ENCODE data around the gene OLFML2B. TPM values are rescaled to one million over a fixed set of nuclear protein-coding genes. Genes with fewer than 3 reads are reported as not detected.

OLFML2B gene
- total RNA-seq, 4 donors from 2014 or later: 8.5 to 38.4 (median 12.9) TPM

DNA sequence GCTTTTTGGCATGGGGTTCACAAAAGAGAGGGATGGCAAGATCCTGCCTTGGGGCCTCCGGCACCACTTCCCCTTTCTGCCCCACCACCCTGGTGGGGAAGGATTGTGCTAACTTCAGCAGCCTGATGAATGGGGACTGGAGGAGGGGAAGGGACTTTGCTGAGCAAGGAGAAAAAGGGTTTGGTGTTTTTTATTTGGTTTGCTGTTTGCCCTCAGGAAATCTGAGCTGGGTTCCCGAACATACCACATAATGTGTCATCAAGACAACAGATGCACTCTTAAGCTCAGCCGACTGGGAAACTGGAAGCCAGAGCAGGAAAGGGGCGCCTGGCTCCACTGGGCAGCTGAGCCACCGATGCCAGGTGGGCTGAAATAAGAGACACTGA lies 19.8 kb downstream of the OLFML2B start:
- peak overlapping the region in 1 of 2 donors; percentile 54 for H3K27ac ChIP-seq
- DNase-seq: no peak
- no peaks in the 10 kb centered on the region for H3K36me3 ChIP-seq
- TF ChIP-seq, protein P1, sequence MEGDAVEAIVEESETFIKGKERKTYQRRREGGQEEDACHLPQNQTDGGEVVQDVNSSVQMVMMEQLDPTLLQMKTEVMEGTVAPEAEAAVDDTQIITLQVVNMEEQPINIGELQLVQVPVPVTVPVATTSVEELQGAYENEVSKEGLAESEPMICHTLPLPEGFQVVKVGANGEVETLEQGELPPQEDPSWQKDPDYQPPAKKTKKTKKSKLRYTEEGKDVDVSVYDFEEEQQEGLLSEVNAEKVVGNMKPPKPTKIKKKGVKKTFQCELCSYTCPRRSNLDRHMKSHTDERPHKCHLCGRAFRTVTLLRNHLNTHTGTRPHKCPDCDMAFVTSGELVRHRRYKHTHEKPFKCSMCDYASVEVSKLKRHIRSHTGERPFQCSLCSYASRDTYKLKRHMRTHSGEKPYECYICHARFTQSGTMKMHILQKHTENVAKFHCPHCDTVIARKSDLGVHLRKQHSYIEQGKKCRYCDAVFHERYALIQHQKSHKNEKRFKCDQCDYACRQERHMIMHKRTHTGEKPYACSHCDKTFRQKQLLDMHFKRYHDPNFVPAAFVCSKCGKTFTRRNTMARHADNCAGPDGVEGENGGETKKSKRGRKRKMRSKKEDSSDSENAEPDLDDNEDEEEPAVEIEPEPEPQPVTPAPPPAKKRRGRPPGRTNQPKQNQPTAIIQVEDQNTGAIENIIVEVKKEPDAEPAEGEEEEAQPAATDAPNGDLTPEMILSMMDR (IDR thresholded peaks at IDR 0.05): no peak
- no peak for TF ChIP-seq POLR2A (IDR thresholded peaks at IDR 0.05)
- no peaks in the 10 kb centered on the region for H3K9me3 ChIP-seq
- intact Hi-C loops (cut with DNase I; ENCODE audit: low total_unique reads): no loop called here
- no peaks in the 10 kb centered on the region for H3K4me1 ChIP-seq
- no peak overlapping the region for H3K4me3 ChIP-seq
- no peaks in the 10 kb centered on the region for H3K27me3 ChIP-seq

- H3K4me3 ChIP-seq: no peak overlapping the region
- DNase-seq: peak; percentile 31 to 54
- no peaks in the 10 kb centered on the region for H3K27me3 ChIP-seq
- H3K9me3 ChIP-seq: no peaks in the 10 kb centered on the region
- no peaks in the 10 kb centered on the region for H3K36me3 ChIP-seq
- no peaks in the 10 kb centered on the region for H3K4me1 ChIP-seq
- peak overlapping the region; percentile 15 to 54 for H3K27ac ChIP-seq
- intact Hi-C loops (cut with DNase I; ENCODE audit: low total_unique reads): no loop called here
- TF ChIP-seq POLR2A (IDR thresholded peaks at IDR 0.05): no peak
- TF ChIP-seq, protein P1 (IDR thresholded peaks at IDR 0.05): no peak
Measured at GRCh38 chr1:162003061-162003829, 20.4 kb downstream of the OLFML2B start.

DNA sequence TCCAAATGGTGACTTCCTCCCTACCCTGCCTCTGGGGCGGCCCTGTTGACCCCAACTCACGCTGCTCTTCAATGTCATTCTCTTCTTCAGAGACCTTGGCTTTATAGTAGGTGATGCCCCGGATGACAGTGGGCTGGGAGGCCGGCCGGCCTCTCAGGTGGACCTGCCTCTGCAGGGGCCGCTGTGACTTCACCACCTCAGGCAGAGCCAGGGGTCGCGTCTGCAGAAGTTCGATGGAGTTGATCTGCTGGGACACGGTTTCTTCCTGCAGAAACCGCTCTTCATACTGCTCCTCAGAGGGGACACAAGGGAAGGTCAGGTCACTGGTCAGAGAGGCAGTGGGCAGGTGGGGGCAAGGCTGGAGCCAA lies 23.6 kb downstream of the OLFML2B start:
- H3K27me3 ChIP-seq: no peaks in the 10 kb centered on the region
- TF ChIP-seq, protein P1 (IDR thresholded peaks at IDR 0.05): no peak
- TF ChIP-seq POLR2A (IDR thresholded peaks at IDR 0.05): no peak
- H3K27ac ChIP-seq: no peak overlapping the region
- H3K4me3 ChIP-seq: no peak overlapping the region
- no peaks in the 10 kb centered on the region for H3K36me3 ChIP-seq
- H3K4me1 ChIP-seq: no peaks in the 10 kb centered on the region
- DNase-seq: no peak
- no peaks in the 10 kb centered on the region for H3K9me3 ChIP-seq
- intact Hi-C loops (cut with DNase I; ENCODE audit: low total_unique reads): no loop called here

- H3K4me1 ChIP-seq: no peaks in the 10 kb centered on the region
- no peak overlapping the region for H3K4me3 ChIP-seq
- no peaks in the 10 kb centered on the region for H3K9me3 ChIP-seq
- H3K36me3 ChIP-seq: no peaks in the 10 kb centered on the region
- no peaks in the 10 kb centered on the region for H3K27me3 ChIP-seq
- intact Hi-C loops (cut with DNase I; ENCODE audit: low total_unique reads): no loop called here
- TF ChIP-seq POLR2A (IDR thresholded peaks at IDR 0.05): no peak
- TF ChIP-seq, protein P1 (IDR thresholded peaks at IDR 0.05): no peak
- no peak overlapping the region for H3K27ac ChIP-seq
- no peak for DNase-seq
Measured at GRCh38 chr1:161999301-162000052, 24.2 kb downstream of the OLFML2B start.

- Histone ChIP-seq H3K36me3 (no peaks in the 10 kb centered on the region), H3K27ac (no peak overlapping the region), H3K9me3 (no peaks in the 10 kb centered on the region), H3K4me3 (no peak overlapping the region), H3K4me1 (no peaks in the 10 kb centered on the region), H3K27me3 (no peaks in the 10 kb centered on the region)
- TF ChIP-seq, protein P1 (IDR thresholded peaks at IDR 0.05): no peak
- TF ChIP-seq POLR2A (IDR thresholded peaks at IDR 0.05): no peak
- no peak for DNase-seq
- intact Hi-C loops (cut with DNase I; ENCODE audit: low total_unique reads): no loop called here
Measured at GRCh38 chr1:161998811-161999210, 24.9 kb downstream of the OLFML2B start.

All from uterus (tissue), 4 donors.